CD4-positive, alpha-beta T cell (primary cell): Measurements from ENCODE around the gene MAPKBP1. TPM values are rescaled to one million over a fixed set of nuclear protein-coding genes. Genes with fewer than 3 reads are reported as not detected.

Experiments used
- ATAC-seq: fragments of 200-7000 bp; cut with Tn5 transposase; one replicate; pipeline ENCODE4 v1.10.0; 2022; ENCODE audit warnings: mild to moderate bottlenecking; ENCODE audit not compliant: poor library complexity
- CTCF ChIA-PET: fragments of 350-600 bp; sonication (Branson Sonifier 250); formaldehyde crosslinking; loops from one replicate; lab custom pipeline; 2021; ENCODE audit warnings: antibody characterized with exemption, inconsistent platforms; lab: Charles Lee
- POLR2A ChIA-PET: fragments of 350-600 bp; sonication (Branson Sonifier 250); formaldehyde crosslinking; loops from one replicate; lab custom pipeline; 2021; ENCODE audit warnings: antibody characterized with exemption, inconsistent platforms; lab: Charles Lee
- DNase-seq, 14 experiments: peaks; one replicate each; pipeline ENCODE4 v3.0.0-alpha.2; 2013 to 2020; ENCODE audit warnings: mixed read lengths in 2 of 14
- H3K27ac ChIP-seq, 2 donors: one replicate each; pipeline versions ENCODE4 v1.5.1 to v1.7.0; 2013; ENCODE audit warnings: low read length in 2 of 2, low read depth in 1 of 2, mild to moderate bottlenecking in 1 of 2
- H3K27me3 ChIP-seq, 2 experiments: 1 replicate in 1 of 2; 2 replicates in 1 of 2; pipeline versions ENCODE4 v1.6.1 to v1.7.0; 2013; ENCODE audit warnings: low read length in 2 of 2, control low read depth in 1 of 2, mild to moderate bottlenecking in 1 of 2, moderate library complexity in 1 of 2; ENCODE audit not compliant: insufficient read depth in 2 of 2, control insufficient read depth in 1 of 2
- H3K36me3 ChIP-seq: one replicate; pipeline ENCODE4 v1.6.1; 2013; ENCODE audit warnings: low read length, control low read depth; ENCODE audit not compliant: insufficient read depth
- H3K4me1 ChIP-seq: one replicate; pipeline ENCODE4 v1.6.1; 2013; ENCODE audit warnings: low read length, control low read depth; ENCODE audit not compliant: insufficient read depth
- H3K4me3 ChIP-seq: one replicate; pipeline ENCODE4 v1.5.1; 2013; ENCODE audit warnings: mild to moderate bottlenecking, low read length, moderate library complexity
- H3K9me3 ChIP-seq, 2 experiments: 1 replicate in 1 of 2; 2 replicates in 1 of 2; pipeline versions ENCODE4 v1.6.1 to v1.7.0; 2013; ENCODE audit warnings: low read length in 2 of 2, mild to moderate bottlenecking in 2 of 2, control low read depth in 1 of 2, moderate library complexity in 1 of 2; ENCODE audit not compliant: control insufficient read depth in 1 of 2, insufficient read depth in 1 of 2
- H3K27ac Mint-ChIP-seq: one replicate; pipeline ENCODE4 v1.8.0; 2020; ENCODE audit warnings: mixed read lengths
- H3K27me3 Mint-ChIP-seq: one replicate; pipeline ENCODE4 v1.8.0; 2021; ENCODE audit warnings: mixed read lengths
- H3K36me3 Mint-ChIP-seq: one replicate; pipeline ENCODE4 v1.8.0; 2021; ENCODE audit warnings: low read depth, mixed read lengths
- H3K4me1 Mint-ChIP-seq: one replicate; pipeline ENCODE4 v1.8.0; 2021; ENCODE audit warnings: low read depth, mixed read lengths
- H3K4me3 Mint-ChIP-seq: one replicate; pipeline ENCODE4 v1.8.0; 2020; ENCODE audit warnings: mild to moderate bottlenecking, mixed read lengths
- H3K9me3 Mint-ChIP-seq: one replicate; pipeline ENCODE4 v1.8.0; 2020; ENCODE audit warnings: mixed read lengths
- CTCF ChIP-seq: fragments of 200-600 bp; IDR thresholded peaks from one replicate; pipeline ENCODE4 v1.8.0; 2022; ENCODE audit warnings: antibody characterized with exemption, mild to moderate bottlenecking
- intact Hi-C, 2 experiments: fragments of 100-400 bp; cut with DNase I in 1 of 2; cut with micrococcal nuclease in 1 of 2; formaldehyde crosslinking; loops; one replicate each; pipeline versions ENCODE4 v1.15.1 to v1.9.0; 2023 to 2025; cut with DNase I, micrococcal nuclease
- total RNA-seq, 174 experiments: library from RNA in 2 of 174; stranded (reverse) in 2 of 174; gene quantifications; one replicate each; pipeline ENCODE4 v1.2.3 and lab custom pipeline; 2021 to 2026

The MAPKBP1 gene
- total RNA-seq, 2 experiments from 2014 or later: 26.0 to 30.0 TPM

DNA sequence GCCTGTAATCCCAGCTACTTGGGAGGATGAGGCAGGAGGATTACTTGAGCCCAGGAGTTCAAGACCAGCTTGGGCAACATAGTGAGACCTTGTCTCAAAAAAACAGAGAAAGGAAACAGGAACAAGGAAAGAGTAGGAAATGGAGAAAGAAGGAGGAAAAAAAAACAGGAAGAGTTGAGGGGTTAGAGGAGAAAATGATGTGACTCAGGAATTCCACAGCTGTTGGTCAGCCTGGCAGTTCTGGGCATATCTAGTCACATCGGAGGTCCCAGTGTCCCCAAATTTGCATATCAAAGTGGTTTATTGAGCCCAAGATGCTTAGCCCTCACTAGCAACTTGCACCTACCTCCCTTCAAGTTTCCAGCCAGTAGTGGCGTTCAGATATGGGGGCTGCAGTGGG lies 34.8 kb downstream of the MAPKBP1 start:
- H3K27ac ChIP-seq: no peak overlapping the region
- Mint-ChIP-seq H3K9me3 (no peaks in the 10 kb centered on the region), H3K36me3 (peaks cover 22% of the 10 kb centered on the region), H3K4me1 (peaks cover 22% of the 10 kb centered on the region), H3K27me3 (no peaks in the 10 kb centered on the region), H3K4me3 (no peak overlapping the region), H3K27ac (no peak overlapping the region)
- no peak for ATAC-seq
- H3K4me3 ChIP-seq: no peak overlapping the region
- no peak for TF ChIP-seq CTCF
- ChIA-PET CTCF (interaction anchor here (4.1 kb wide), 1 partner anchor 36 kb away, joined by 91 read pairs; the partner anchor contains the start of gene MAPKBP1), POLR2A (no interaction called here)
- peaks cover 24% of the 10 kb centered on the region for H3K4me1 ChIP-seq
- H3K9me3 ChIP-seq: no peaks in the 10 kb centered on the region
- intact Hi-C loops: no loop called here
- H3K36me3 ChIP-seq: peaks cover 19% of the 10 kb centered on the region
- H3K27me3 ChIP-seq: no peaks in the 10 kb centered on the region
- no peak for DNase-seq

GRCh38 chr15:41809526-41810220 lies 35.4 kb downstream of the MAPKBP1 start:
- Mint-ChIP-seq H3K36me3 (peaks cover 25% of the 10 kb centered on the region), H3K9me3 (no peaks in the 10 kb centered on the region), H3K27ac (no peak overlapping the region), H3K27me3 (no peaks in the 10 kb centered on the region), H3K4me1 (peaks cover 16% of the 10 kb centered on the region), H3K4me3 (no peak overlapping the region)
- intact Hi-C loops: loop anchor here (2.0 to 10.0 kb wide), 6 partner anchors 93 to 905 kb away; partner anchors contain the start of gene TYRO3 (in 1 of the 2)
- H3K4me3 ChIP-seq: no peak overlapping the region
- no peak for ATAC-seq
- H3K9me3 ChIP-seq: no peaks in the 10 kb centered on the region
- no peaks in the 10 kb centered on the region for H3K27me3 ChIP-seq
- no peak overlapping the region for H3K27ac ChIP-seq
- peaks cover 19% of the 10 kb centered on the region for H3K36me3 ChIP-seq
- CTCF ChIA-PET: interaction anchor here (1.6 to 4.1 kb wide), 3 partner anchors 36 to 114 kb away, joined by 5 to 91 read pairs (median 16); partner anchors contain the start of gene MAPKBP1
- no peak for DNase-seq
- POLR2A ChIA-PET: interaction anchor here (1.3 to 3.1 kb wide), 2 partner anchors 37 to 114 kb away, joined by 10 to 39 read pairs; partner anchors contain the start of gene MAPKBP1
- no peak for TF ChIP-seq CTCF
- H3K4me1 ChIP-seq: peaks cover 22% of the 10 kb centered on the region

DNA sequence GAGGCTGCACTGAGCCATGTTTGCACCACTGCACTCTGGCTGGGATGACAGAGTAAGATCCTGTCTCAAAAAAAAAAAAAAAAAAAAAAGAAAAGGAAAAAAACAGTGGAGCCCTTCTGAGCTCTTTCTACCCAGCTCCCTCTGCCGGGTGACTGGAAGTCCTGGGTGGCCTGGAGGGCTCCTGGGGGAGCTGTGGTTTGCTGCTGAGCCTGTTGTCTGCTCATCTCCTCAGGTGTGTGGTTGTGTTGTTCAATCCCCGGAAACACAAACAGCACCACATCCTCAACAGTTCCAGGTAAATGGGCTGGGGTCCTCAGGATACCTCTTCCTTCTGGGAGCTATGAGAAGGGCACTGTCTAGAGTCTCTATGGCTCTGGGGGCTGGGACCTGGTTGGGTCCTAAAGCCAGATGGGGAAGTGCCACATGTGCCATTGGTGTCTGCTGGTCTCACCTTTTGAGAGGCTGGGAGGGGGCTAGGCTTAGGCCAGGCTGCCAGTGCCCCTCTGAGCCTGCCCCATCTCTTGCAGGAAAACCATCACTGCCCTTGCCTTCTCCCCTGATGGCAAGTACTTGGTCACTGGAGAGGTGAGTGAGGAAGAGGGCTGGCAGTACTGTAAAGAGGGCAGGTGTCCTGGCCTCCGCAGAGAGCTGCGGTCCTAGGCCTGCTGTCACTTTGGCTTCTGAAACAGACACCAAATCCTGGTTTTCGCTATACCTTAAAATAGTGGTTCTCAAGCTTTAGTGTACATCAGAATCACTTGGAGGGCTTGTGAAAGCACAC lies 36.6 kb downstream of the MAPKBP1 start:
- peak overlapping the region; percentile 43 for H3K27ac Mint-ChIP-seq
- no peak overlapping the region for H3K27ac ChIP-seq
- ATAC-seq: peak; percentile 8
- intact Hi-C loops: loop anchor here (1.0 to 10.0 kb wide), 10 partner anchors 39 to 906 kb away; partner anchors contain the start of gene TYRO3 (in 1 of the 2)
- no peaks in the 10 kb centered on the region for H3K27me3 Mint-ChIP-seq
- no peaks in the 10 kb centered on the region for H3K9me3 ChIP-seq
- no peaks in the 10 kb centered on the region for H3K9me3 Mint-ChIP-seq
- peaks cover 19% of the 10 kb centered on the region for H3K4me1 ChIP-seq
- no peaks in the 10 kb centered on the region for H3K27me3 ChIP-seq
- no peak for DNase-seq
- ChIA-PET CTCF (interaction anchor here (0.6 to 4.1 kb wide), 9 partner anchors 26 to 345 kb away, joined by 3 to 91 read pairs (median 5); partner anchors contain the start of gene MAPKBP1), POLR2A (interaction anchor here (1.3 to 3.1 kb wide), 4 partner anchors 17 to 115 kb away, joined by 3 to 39 read pairs (median 8); partner anchors contain the start of genes JMJD7 and MAPKBP1)
- TF ChIP-seq CTCF: no peak
- H3K4me3 ChIP-seq: no peak overlapping the region
- H3K36me3 ChIP-seq: peaks cover 30% of the 10 kb centered on the region
- H3K4me1 Mint-ChIP-seq: peaks cover 12% of the 10 kb centered on the region
- no peak overlapping the region for H3K4me3 Mint-ChIP-seq
- H3K36me3 Mint-ChIP-seq: peaks cover 28% of the 10 kb centered on the region
